A673 (cell line): ENCODE data around the gene EDAR. TPM values are rescaled to one million over a fixed set of nuclear protein-coding genes. Genes with fewer than 3 reads are reported as not detected.

Source experiments
- BruUV-seq: library from RNA; stranded (reverse); fragments of 400-500 nt; replicated peaks from 2 replicates; lab custom pipeline; 2021; lab: Mats Ljungman, UMichigan
- CTCF ChIA-PET: fragments of 300-600 bp; sonication (Branson Sonifier 250); formaldehyde crosslinking; loops from one replicate; lab custom pipeline; 2022; ENCODE audit warnings: antibody characterized with exemption; lab: Charles Lee
- POLR2A ChIA-PET: fragments of 300-600 bp; sonication (Branson Sonifier 250); formaldehyde crosslinking; loops from one replicate; lab custom pipeline; 2022; ENCODE audit warnings: antibody characterized with exemption; ENCODE audit not compliant: low non-redundant PET; lab: Charles Lee
- DNase-seq: peaks from one replicate; pipeline ENCODE4 v3.0.0-alpha.2; 2015; ENCODE audit warnings: low spot score
- H3K27ac ChIP-seq: fragments of 200-600 bp; sonication (generic); 2 replicates; pipeline ENCODE4 v1.5.1; 2016; ENCODE audit warnings: mixed run types, low read depth, mild to moderate bottlenecking, mixed read lengths, antibody characterized with exemption, low read length; ENCODE audit not compliant: poor library complexity, severe bottlenecking
- H3K27me3 ChIP-seq: fragments of 200-600 bp; sonication (generic); replicated peaks from 2 replicates; pipeline ENCODE4 v1.6.1; 2017; ENCODE audit warnings: mixed run types, low read depth, mild to moderate bottlenecking, mixed read lengths, antibody characterized with exemption, low read length; ENCODE audit not compliant: insufficient read depth, poor library complexity
- H3K36me3 ChIP-seq: fragments of 200-600 bp; sonication (generic); 2 replicates; pipeline ENCODE4 v1.6.1; 2016; ENCODE audit warnings: mixed run types, mild to moderate bottlenecking, mixed read lengths, antibody characterized with exemption, low read length; ENCODE audit not compliant: insufficient read depth, poor library complexity, severe bottlenecking
- H3K4me1 ChIP-seq: fragments of 200-600 bp; sonication (generic); 2 replicates; pipeline ENCODE4 v1.6.1; 2017; ENCODE audit warnings: mixed run types, mild to moderate bottlenecking, mixed read lengths, antibody characterized with exemption, low read length; ENCODE audit not compliant: insufficient read depth, poor library complexity, severe bottlenecking
- H3K4me3 ChIP-seq: fragments of 200-600 bp; sonication (generic); 2 replicates; pipeline ENCODE4 v1.5.1; 2016; ENCODE audit warnings: low read depth, mixed run types, mild to moderate bottlenecking, mixed read lengths, low read length; ENCODE audit not compliant: poor library complexity, severe bottlenecking
- H3K9me3 ChIP-seq: fragments of 200-600 bp; sonication (generic); 2 replicates; pipeline ENCODE4 v1.6.1; 2016; ENCODE audit warnings: mixed run types, low read depth, mild to moderate bottlenecking, mixed read lengths, antibody characterized with exemption, low read length; ENCODE audit not compliant: poor library complexity, severe bottlenecking
- CTCF ChIP-seq: fragments of 300-800, 200-600 bp; sonication (generic); conservative IDR thresholded peaks from 2 replicates; pipeline ENCODE4 v1.5.1; 2017; ENCODE audit warnings: low read depth, mild to moderate bottlenecking, antibody characterized with exemption, low read length, moderate library complexity, mixed read lengths
- EZH2 ChIP-seq: fragments of 200-600 bp; sonication (generic); IDR thresholded peaks from 2 replicates; pipeline ENCODE4 v1.6.1; 2017; ENCODE audit warnings: borderline replicate concordance, low read depth, mild to moderate bottlenecking, mixed read lengths, antibody characterized with exemption, low read length; ENCODE audit not compliant: poor library complexity, severe bottlenecking
- intact Hi-C: fragments of 100-400 bp; cut with micrococcal nuclease; formaldehyde crosslinking; loops from one replicate; pipeline ENCODE4 v1.10.0; 2022; ENCODE audit not compliant: unreplicated experiment
- total RNA-seq: library from RNA; stranded (reverse); gene quantifications from 2 replicates; pipeline ENCODE4 v1.2.3, GENCODE V29; 2021

The EDAR gene
- total RNA-seq, 1 experiment from 2014 or later, result not detected

GRCh38 chr2:108911401-108911800 lies 77.6 kb downstream of the EDAR start:
- Histone ChIP-seq H3K4me3 (no peak overlapping the region), H3K9me3 (no peaks in the 10 kb centered on the region), H3K4me1 (no peaks in the 10 kb centered on the region), H3K27me3 (no peaks in the 10 kb centered on the region), H3K36me3 (no peaks in the 10 kb centered on the region), H3K27ac (no peak overlapping the region)
- no peak for DNase-seq
- BruUV-seq, result no TSS peak
- ChIA-PET CTCF (no interaction called here), POLR2A (no interaction called here)
- TF ChIP-seq EZH2 (no peak), CTCF (no peak)
- intact Hi-C loops, result no loop called here

- H3K4me3 ChIP-seq, result no peak overlapping the region
- H3K4me1 ChIP-seq, result no peaks in the 10 kb centered on the region
- no peaks in the 10 kb centered on the region for H3K36me3 ChIP-seq
- ChIA-PET POLR2A (no interaction called here), CTCF (no interaction called here)
- DNase-seq, result no peak
- H3K27ac ChIP-seq, result no peak overlapping the region
- no peak for TF ChIP-seq EZH2
- no peak for TF ChIP-seq CTCF
- H3K27me3 ChIP-seq, result no peaks in the 10 kb centered on the region
- intact Hi-C loops, result no loop called here
- no TSS peak for BruUV-seq
- no peaks in the 10 kb centered on the region for H3K9me3 ChIP-seq
Observed at GRCh38 chr2:108910541-108911396, 78.3 kb downstream of the EDAR start.

- no peak for DNase-seq
- ChIA-PET CTCF (no interaction called here), POLR2A (no interaction called here)
- Histone ChIP-seq H3K27ac (no peak overlapping the region), H3K4me3 (no peak overlapping the region), H3K4me1 (no peaks in the 10 kb centered on the region), H3K36me3 (no peaks in the 10 kb centered on the region), H3K27me3 (no peaks in the 10 kb centered on the region), H3K9me3 (no peaks in the 10 kb centered on the region)
- no TSS peak for BruUV-seq
- no peak for TF ChIP-seq EZH2
- no peak for TF ChIP-seq CTCF
- intact Hi-C loops, result no loop called here
Observed at GRCh38 chr2:108910011-108910431, 79.0 kb downstream of the EDAR start.
